HepG2 (cell line): Measurements from ENCODE around the gene IQGAP2. TPM values are rescaled to one million over a fixed set of nuclear protein-coding genes. Genes with fewer than 3 reads are reported as not detected.

ENCODE experiments used
- HDAC1 ChIP-seq: sonication (generic); formaldehyde crosslinking; IDR thresholded peaks from 2 replicates; pipeline ENCODE4 v1.5.1; 2020; ENCODE audit warnings: mild to moderate bottlenecking, missing genetic modification reagents
- KDM6A ChIP-seq: IDR thresholded peaks from 2 replicates; pipeline ENCODE4 v1.6.1; 2016; ENCODE audit warnings: low read depth
- MED1 ChIP-seq: sonication (generic); formaldehyde crosslinking; IDR thresholded peaks from 2 replicates; pipeline ENCODE4 v1.4.0; 2020; ENCODE audit warnings: missing genetic modification reagents
- NR2F1 ChIP-seq, 2 experiments: fragments of 450-650 bp in 1 of 2; formaldehyde crosslinking in 1 of 2; IDR thresholded peaks; 2 replicates each; pipeline versions ENCODE4 v1.5.0 to v1.6.1; 2016 to 2020; ENCODE audit warnings: mild to moderate bottlenecking in 1 of 2, missing compliant biosample characterization in 1 of 2, missing genetic modification reagents in 1 of 2, moderate library complexity in 1 of 2
- RAD21 ChIP-seq: fragments of 450-650 bp; formaldehyde crosslinking; IDR thresholded peaks from 2 replicates; pipeline ENCODE4 v1.5.0; 2020; ENCODE audit warnings: mild to moderate bottlenecking
- RELA ChIP-seq: sonication (generic); formaldehyde crosslinking; IDR thresholded peaks from 2 replicates; pipeline ENCODE4 v1.4.0; 2020; ENCODE audit warnings: missing genetic modification reagents
- SAP130 ChIP-seq: IDR thresholded peaks from 2 replicates; pipeline ENCODE4 v1.6.1; 2016; ENCODE audit warnings: low read depth
- ZKSCAN8 ChIP-seq: IDR thresholded peaks from 2 replicates; pipeline ENCODE4 v1.6.1; 2016; ENCODE audit warnings: borderline replicate concordance, missing genetic modification reagents, missing compliant biosample characterization
- ZNF224 ChIP-seq: sonication (generic); formaldehyde crosslinking; IDR thresholded peaks from 2 replicates; pipeline ENCODE4 v1.5.0; 2020; ENCODE audit warnings: mild to moderate bottlenecking, missing genetic modification reagents
- ZNF326 ChIP-seq: sonication (generic); formaldehyde crosslinking; IDR thresholded peaks from 2 replicates; pipeline ENCODE4 v1.4.0; 2020; ENCODE audit warnings: missing genetic modification reagents, borderline replicate concordance
- ZNF335 ChIP-seq: sonication (generic); formaldehyde crosslinking; IDR thresholded peaks from 2 replicates; pipeline ENCODE4 v1.4.0; 2020; ENCODE audit warnings: missing genetic modification reagents
- ZNF672 ChIP-seq: sonication (generic); formaldehyde crosslinking; IDR thresholded peaks from 2 replicates; pipeline ENCODE4 v1.8.1; 2022; ENCODE audit warnings: missing genetic modification reagents
- ZNF766 ChIP-seq: sonication (generic); formaldehyde crosslinking; IDR thresholded peaks from 2 replicates; pipeline ENCODE4 v1.5.0; 2020; ENCODE audit warnings: missing genetic modification reagents, borderline replicate concordance
- ZNF782 ChIP-seq: sonication (generic); formaldehyde crosslinking; IDR thresholded peaks from 2 replicates; pipeline ENCODE4 v1.4.0; 2020; ENCODE audit warnings: missing genetic modification reagents, mild to moderate bottlenecking, borderline replicate concordance
- ZNF850 ChIP-seq: sonication (generic); formaldehyde crosslinking; conservative IDR thresholded peaks from 2 replicates; pipeline ENCODE4 v1.9.0; 2021; ENCODE audit warnings: mild to moderate bottlenecking, missing genetic modification reagents
- polyA plus RNA-seq, 8 experiments: library from polyadenylated mRNA; depleted of rRNA in 3 of 8; stranded (reverse) in 7 of 8; unstranded in 1 of 8; fragments of >200 nt; fragmentation: Illumina TruSeq in 4 of 8; extraction: Trizol in 4 of 8; gene quantifications; 2 replicates each; pipeline versions ENCODE4 v1.2.1 to v1.2.3, GENCODE V29; 2011 to 2016; ENCODE audit warnings: low read depth in 4 of 8, missing spikeins in 1 of 8, mixed read lengths in 1 of 8; ENCODE audit not compliant: insufficient read depth in 1 of 8
- total RNA-seq, 5 experiments: library from RNA; depleted of rRNA; stranded (reverse); fragments of >200 nt; fragmentation: Illumina TruSeq; extraction: Trizol; gene quantifications; 2 replicates each; pipeline ENCODE4 v1.2.3, GENCODE V29; 2016; ENCODE audit warnings: low read depth in 1 of 5
- TF ChIP-seq, protein P1 (sequence below): sonication (generic); formaldehyde crosslinking; conservative IDR thresholded peaks from 2 replicates; pipeline ENCODE4 v1.4.0; 2020; ENCODE audit warnings: missing genetic modification reagents
- TF ChIP-seq, protein P2 (sequence below): sonication (generic); formaldehyde crosslinking; IDR thresholded peaks from 2 replicates; pipeline ENCODE4 v1.5.0; 2020; ENCODE audit warnings: mild to moderate bottlenecking, missing genetic modification reagents, borderline replicate concordance
- TF ChIP-seq, protein P3 (sequence below): IDR thresholded peaks from 2 replicates; pipeline ENCODE4 v1.6.1; 2016; ENCODE audit warnings: missing compliant biosample characterization, missing genetic modification reagents, borderline replicate concordance
- TF ChIP-seq, protein P4 (sequence below): sonication (generic); formaldehyde crosslinking; IDR thresholded peaks from 2 replicates; pipeline ENCODE4 v1.4.0; 2020; ENCODE audit warnings: mild to moderate bottlenecking, missing genetic modification reagents

IQGAP2 gene
- total and polyA plus RNA-seq, 2 of the 13 experiments (the other 11 are each of a cell fraction or from before 2014, with no cell fraction given), result 35.2 to 83.3 TPM

DNA sequence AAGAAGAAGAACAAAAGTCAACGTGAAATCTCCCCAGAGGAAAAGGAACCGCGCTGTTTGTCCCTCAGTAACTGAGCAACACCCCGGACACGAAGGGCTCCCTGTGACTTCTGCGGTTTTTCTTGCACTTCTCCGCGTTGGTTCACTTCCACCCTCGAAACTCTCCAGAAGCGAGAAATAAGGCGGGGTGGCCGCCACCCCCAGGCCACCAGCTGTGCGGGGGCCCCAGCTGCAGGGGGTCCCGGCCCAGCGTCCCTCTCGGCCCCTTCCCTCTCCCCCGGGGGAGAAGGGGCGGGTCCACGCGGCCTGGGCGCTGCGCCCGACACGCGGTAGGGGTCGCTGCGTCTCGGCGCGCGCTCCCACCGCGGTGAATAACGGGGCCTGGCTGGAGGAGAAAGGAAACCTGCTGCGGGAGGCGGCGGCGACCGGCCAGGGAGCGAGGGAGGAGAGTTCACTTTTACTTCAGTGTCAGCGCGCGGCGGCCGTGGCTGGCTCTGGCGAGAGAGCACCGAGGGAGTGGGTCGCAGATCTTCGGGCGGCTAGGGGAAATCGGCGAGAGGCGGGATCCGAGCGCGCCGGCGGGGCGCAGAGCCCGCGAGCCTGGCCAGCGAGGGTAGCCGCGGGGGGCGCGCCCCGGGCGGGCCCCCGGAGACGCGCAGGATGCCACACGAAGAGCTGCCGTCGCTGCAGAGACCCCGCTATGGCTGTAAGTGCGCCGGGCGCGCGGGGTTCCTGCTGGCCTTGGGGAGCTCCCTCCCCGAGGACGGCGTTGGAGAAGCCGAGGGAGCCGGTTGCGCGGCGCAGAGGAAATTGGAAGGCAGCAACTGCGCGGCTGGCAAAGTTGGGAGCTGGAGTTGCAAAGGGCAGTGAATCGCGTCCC is at the start of gene IQGAP2 (continued):
- TF ChIP-seq, protein P1, sequence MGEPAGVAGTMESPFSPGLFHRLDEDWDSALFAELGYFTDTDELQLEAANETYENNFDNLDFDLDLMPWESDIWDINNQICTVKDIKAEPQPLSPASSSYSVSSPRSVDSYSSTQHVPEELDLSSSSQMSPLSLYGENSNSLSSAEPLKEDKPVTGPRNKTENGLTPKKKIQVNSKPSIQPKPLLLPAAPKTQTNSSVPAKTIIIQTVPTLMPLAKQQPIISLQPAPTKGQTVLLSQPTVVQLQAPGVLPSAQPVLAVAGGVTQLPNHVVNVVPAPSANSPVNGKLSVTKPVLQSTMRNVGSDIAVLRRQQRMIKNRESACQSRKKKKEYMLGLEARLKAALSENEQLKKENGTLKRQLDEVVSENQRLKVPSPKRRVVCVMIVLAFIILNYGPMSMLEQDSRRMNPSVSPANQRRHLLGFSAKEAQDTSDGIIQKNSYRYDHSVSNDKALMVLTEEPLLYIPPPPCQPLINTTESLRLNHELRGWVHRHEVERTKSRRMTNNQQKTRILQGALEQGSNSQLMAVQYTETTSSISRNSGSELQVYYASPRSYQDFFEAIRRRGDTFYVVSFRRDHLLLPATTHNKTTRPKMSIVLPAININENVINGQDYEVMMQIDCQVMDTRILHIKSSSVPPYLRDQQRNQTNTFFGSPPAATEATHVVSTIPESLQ (CRISPR knock-in tag), result no peak
- TF ChIP-seq, protein P2, sequence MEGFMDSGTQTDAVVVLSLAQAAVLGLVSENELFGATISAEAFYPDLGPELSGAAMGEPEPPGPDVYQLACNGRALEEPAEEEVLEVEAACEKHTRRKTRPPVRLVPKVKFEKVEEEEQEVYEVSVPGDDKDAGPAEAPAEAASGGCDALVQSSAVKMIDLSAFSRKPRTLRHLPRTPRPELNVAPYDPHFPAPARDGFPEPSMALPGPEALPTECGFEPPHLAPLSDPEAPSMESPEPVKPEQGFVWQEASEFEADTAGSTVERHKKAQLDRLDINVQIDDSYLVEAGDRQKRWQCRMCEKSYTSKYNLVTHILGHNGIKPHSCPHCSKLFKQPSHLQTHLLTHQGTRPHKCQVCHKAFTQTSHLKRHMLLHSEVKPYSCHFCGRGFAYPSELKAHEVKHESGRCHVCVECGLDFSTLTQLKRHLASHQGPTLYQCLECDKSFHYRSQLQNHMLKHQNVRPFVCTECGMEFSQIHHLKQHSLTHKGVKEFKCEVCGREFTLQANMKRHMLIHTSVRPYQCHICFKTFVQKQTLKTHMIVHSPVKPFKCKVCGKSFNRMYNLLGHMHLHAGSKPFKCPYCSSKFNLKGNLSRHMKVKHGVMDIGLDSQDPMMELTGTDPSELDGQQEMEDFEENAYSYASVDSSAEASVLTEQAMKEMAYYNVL (CRISPR knock-in tag), result peak; percentile 84
- TF ChIP-seq SAP130 (CRISPR knock-in tag) (peak; percentile 90), ZNF850 (no peak; the same call in 1 of the 2 replicates), NR2F1 (CRISPR knock-in tag; IDR thresholded peaks at IDR 0.05) (0 out of 4 replicates have a peak, but pooled peaks of 1 of the 2 experiments have one; percentile 16), ZNF326 (CRISPR knock-in tag) (no peak), ZKSCAN8 (CRISPR knock-in tag) (peak; percentile 47; the same call in 1 of the 2 replicates), ZNF782 (peak; percentile 48; the same call in 1 of the 2 replicates), HDAC1 (CRISPR knock-in tag) (peak; percentile 87), RAD21 (CRISPR knock-in tag) (peak; percentile 89), ZNF766 (0 out of 2 replicates have a peak, but pooled peaks have one; percentile 23), ZNF224 (CRISPR knock-in tag) (no peak), RELA (CRISPR knock-in tag) (no peak), KDM6A (no peak), ZNF672 (CRISPR knock-in tag) (no peak), MED1 (peak; percentile 66; the same call in 1 of the 2 replicates), ZNF335 (CRISPR knock-in tag) (0 out of 2 replicates have a peak, but pooled peaks have one; percentile 23)
- TF ChIP-seq, protein P3, sequence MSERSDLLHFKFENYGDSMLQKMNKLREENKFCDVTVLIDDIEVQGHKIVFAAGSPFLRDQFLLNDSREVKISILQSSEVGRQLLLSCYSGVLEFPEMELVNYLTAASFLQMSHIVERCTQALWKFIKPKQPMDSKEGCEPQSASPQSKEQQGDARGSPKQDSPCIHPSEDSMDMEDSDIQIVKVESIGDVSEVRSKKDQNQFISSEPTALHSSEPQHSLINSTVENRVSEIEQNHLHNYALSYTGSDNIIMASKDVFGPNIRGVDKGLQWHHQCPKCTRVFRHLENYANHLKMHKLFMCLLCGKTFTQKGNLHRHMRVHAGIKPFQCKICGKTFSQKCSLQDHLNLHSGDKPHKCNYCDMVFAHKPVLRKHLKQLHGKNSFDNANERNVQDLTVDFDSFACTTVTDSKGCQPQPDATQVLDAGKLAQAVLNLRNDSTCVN (CRISPR knock-in tag), result peak; percentile 80; the same call in 1 of the 2 replicates
- TF ChIP-seq, protein P4, sequence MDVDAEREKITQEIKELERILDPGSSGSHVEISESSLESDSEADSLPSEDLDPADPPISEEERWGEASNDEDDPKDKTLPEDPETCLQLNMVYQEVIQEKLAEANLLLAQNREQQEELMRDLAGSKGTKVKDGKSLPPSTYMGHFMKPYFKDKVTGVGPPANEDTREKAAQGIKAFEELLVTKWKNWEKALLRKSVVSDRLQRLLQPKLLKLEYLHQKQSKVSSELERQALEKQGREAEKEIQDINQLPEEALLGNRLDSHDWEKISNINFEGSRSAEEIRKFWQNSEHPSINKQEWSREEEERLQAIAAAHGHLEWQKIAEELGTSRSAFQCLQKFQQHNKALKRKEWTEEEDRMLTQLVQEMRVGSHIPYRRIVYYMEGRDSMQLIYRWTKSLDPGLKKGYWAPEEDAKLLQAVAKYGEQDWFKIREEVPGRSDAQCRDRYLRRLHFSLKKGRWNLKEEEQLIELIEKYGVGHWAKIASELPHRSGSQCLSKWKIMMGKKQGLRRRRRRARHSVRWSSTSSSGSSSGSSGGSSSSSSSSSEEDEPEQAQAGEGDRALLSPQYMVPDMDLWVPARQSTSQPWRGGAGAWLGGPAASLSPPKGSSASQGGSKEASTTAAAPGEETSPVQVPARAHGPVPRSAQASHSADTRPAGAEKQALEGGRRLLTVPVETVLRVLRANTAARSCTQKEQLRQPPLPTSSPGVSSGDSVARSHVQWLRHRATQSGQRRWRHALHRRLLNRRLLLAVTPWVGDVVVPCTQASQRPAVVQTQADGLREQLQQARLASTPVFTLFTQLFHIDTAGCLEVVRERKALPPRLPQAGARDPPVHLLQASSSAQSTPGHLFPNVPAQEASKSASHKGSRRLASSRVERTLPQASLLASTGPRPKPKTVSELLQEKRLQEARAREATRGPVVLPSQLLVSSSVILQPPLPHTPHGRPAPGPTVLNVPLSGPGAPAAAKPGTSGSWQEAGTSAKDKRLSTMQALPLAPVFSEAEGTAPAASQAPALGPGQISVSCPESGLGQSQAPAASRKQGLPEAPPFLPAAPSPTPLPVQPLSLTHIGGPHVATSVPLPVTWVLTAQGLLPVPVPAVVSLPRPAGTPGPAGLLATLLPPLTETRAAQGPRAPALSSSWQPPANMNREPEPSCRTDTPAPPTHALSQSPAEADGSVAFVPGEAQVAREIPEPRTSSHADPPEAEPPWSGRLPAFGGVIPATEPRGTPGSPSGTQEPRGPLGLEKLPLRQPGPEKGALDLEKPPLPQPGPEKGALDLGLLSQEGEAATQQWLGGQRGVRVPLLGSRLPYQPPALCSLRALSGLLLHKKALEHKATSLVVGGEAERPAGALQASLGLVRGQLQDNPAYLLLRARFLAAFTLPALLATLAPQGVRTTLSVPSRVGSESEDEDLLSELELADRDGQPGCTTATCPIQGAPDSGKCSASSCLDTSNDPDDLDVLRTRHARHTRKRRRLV (CRISPR knock-in tag), result no peak; the same call in 1 of the 2 replicates
